UCSD-AML1 (cell line): ENCODE measurements around the gene DNAH12.
A peak's percentile ranks its signal among the peaks of the same experiment; 100 is the strongest.
"Not testable (repeated sequence)": the region's sequence is repeated elsewhere in the genome, so short reads cannot be mapped to it uniquely, and the experiment has no call there.

Experiments
- DNase-seq: peaks from one replicate; lab custom pipeline; 2025; ENCODE audit not compliant: unreplicated experiment; lab: John Stamatoyannopoulos, UW

Gene DNAH12

DNA sequence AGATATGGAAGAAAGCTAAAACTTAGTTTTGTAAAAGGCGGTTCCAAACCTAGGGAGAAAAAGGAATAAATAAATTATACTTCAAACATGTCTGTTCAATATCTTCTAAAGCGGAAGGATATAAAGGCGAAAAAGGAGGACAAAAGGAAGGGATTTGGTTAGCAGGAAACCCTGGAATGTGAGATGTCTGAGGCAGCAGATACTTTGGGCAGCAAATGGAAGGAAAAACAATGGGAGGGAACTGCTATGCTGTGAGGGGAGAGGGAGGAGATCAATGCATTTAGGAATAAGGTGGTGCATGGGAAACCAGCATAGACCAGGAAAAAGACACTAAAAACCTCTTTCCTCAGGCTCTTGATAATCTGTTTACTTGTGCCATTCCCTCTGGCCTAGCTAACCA lies 120.8 kb downstream of the DNAH12 start:
- DNase-seq: no peak

DNA sequence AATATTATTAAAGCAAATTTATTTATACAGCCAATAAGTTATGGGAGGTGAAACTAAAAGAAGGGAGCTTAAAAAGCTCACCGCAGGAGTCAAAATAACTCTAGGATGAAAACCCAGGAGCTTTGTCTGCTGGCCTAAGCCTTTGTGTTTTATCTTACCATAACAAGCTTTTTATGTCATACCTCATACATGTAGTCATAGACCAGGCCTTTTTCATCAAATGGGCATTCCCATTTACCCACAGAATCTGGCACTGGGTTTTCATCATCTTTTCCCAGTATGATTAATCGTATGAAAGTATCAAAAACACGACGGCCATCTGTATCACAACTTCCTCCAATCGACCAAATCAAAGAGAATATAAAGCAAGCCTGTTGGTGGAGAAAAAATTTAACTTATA lies 122.8 kb downstream of the DNAH12 start:
- DNase-seq: no peak

DNA sequence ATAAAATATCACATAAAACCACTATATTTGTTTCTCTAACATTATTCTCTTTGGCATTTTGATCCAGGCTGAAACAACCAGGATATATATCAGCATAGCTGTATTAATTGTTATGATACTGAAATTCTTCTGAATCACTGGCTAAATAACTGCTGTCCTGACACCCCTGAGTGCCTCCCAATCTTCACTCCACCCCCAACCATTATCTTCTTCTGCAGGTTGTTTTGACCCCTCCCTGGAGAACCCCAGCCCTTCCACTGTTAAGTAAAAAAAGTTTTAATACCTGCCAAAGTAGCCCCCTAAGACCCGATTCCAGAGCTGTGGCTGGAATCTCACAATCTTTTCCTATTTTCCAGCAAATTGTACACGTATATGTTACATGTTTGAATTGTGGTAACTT lies 124.1 kb downstream of the DNAH12 start:
- DNase-seq: no peak

DNA sequence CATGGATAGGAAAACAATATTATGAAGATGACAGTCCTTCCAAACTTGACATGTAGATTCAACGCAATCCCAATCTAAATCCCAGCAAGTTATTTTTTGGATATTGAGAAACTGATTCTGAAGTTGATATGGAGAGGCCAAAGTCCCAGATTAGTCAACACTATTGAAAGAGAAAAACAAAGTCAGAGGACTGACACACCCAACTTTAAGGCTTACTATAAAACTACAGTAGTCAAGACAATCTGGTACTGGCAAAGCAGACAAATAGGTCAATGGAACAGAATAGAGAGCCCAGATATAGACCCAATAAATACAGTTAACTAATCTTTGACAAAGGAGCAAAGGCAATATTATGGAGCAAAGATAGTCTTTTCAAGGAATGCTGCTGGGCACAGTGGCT lies 132.4 kb downstream of the DNAH12 start:
- DNase-seq: no peak

DNA sequence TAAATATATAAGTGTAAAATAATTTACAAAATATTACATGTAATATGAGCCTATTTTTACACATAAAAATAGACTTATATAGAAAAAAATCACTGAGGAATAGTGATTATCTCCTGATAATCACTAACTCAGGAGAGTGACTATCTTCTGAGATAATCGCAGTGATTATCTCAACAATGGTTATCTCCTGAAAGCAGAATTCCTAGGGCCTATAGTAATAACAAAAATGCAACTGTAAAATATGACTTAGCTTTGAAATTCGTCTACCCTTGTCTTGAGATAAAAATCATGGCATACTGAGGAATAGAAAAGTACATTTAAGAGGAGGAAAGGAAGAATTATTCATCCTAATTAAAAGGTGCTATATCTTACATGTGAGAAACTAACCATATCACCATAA lies 134.7 kb downstream of the DNAH12 start:
- DNase-seq: no peak

DNA sequence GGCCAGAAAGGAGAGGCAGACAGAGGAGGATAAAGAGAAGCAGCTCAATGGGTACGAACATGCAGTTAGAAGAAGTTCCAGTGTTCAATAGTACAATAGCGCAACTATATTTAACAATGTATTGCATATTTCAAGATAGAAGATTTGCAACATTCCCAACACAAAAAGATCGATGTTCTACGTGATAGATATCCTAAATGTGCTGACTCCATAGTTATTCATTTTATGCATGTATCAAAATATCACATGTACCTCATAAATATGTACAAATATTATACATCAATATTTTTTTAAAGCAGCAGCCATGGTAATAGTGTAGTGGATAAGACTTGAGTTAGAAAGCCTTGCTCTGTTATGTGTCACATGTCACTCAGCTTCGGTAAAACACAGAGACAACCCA lies 141.5 kb downstream of the DNAH12 start:
- no peak for DNase-seq

DNA sequence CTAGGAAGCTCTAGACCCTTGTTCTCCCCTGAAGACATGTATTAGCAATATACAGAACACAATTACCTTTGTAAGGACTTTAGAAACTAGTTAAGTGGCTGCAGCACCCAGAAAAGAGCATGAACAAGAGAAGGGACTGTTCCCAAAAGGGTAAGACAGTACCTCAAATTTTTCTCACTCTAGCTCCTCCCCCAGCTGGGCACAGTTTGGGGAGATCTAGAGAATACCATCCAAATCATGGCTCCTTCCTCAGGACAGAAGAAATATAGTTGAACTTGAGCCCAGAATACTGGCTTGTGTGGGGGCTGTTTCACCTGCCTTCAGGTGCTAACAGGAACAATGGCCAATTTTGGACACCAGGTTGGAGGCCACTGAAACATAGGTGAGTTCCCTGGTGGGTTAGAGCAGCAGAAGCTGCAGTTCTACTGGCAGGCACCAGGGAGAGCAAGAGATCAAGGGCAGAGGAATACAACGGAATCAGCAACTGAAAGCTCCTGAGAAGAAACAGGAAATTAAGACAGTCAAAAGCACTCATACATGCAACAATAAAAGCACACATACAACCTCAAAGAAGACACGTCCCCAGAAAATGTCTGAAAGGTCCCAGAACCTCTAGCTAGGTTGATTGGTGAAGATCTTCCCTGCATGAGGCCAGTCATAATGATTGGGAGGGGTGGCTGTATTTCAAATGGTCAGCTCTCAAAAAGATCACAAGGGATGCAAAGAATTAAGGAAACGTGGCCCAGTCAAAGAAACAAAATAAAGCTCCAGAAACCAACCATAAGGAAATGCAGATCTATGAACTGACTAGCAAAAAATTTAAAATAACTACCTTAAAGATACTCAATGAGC lies 146.7 kb downstream of the DNAH12 start:
- DNase-seq: peak; percentile 23

DNA sequence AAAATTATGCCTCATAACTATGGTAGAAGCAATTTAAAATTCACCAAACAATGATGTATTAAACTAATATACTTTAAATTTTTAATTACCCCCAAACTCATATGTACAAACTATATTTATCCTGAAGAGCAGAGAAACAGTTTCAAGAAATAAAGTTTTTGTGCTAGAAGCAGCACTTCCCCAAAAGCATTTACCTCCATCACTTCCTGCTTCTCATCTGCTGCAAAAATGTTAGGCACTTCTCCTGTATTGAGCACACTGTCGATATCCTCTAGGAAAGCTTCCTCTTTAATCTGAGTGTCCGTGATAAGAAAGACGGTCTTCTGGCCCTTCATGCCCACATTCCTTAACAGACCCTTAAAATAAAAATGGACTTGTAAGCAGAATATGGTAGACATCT lies 150.2 kb downstream of the DNAH12 start:
- DNase-seq: no peak

DNA sequence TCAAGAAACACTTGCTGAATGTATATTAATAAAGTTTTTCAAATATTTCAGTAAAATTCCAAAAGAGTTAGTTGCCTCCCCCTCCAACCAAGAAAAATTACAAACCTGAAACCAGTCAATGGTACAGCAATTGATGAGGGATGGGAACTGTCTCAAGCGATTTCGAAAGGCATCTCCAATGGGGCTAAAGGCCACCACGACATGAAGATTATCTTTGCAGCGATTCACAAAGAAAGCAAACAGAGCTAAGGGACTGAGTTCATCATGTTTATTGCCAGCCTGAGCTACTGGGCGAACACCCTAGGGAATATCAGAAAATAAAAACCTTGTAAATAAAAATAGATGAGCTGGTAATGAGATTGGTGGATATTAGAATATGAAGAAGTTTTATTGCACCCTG lies 152.4 kb downstream of the DNAH12 start:
- DNase-seq: no peak

DNA sequence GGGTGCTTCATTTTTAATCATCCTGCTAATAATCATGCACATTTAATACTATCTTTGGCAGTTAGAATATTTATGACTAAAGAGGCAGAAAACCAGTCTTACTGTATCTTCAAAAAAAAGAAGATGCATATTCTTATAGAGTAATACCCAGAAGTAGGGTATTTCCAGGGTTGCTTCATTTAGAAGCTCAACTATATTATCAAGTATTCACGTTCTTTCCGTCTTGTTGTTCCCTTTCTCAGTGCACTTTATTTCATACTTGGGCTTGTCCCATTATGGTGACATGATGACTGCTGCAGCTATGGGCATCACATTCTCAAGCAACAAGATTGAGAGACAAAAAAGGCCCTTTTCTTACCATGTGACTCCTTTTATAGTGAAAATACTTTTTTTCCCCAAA lies 154.9 kb downstream of the DNAH12 start:
- no peak for DNase-seq

DNA sequence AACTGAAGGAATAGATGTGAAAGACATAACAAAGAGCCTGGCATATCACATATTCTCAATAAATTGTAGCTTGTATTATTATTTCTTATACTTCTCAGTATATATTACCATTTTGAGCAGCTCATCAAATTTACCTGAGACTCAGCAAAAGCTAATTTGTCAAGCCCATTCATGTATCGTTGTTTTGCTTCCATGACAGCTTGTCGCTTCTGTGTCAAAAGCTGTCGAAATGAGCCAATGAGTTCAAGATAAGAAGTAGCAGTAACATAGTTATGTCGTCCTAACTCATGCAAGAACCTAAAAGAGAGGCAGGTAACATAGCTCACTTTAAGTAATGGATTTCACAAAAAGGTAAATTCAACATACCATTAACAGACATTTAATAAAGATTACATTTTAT lies 157.8 kb downstream of the DNAH12 start:
- no peak for DNase-seq

DNA sequence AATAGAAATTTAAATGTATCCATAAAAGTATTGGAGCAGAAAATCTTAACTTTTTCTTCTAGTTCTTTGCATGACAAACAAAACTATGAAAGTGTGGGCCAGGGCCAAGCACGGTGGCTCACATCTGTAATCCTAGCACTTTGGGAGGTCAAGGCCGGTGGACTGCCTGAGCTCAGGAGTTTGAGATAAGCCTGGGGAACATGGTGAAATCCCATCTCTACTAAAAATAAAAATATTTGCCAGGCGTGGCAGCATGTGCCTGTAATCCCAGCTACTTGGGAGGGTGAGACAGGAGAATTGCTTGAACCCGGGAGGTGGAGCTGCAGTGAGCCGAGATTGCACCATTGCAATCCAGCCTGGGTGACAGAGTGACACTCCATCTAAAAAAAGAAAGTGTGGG lies 158.6 kb downstream of the DNAH12 start:
- no peak for DNase-seq

DNA sequence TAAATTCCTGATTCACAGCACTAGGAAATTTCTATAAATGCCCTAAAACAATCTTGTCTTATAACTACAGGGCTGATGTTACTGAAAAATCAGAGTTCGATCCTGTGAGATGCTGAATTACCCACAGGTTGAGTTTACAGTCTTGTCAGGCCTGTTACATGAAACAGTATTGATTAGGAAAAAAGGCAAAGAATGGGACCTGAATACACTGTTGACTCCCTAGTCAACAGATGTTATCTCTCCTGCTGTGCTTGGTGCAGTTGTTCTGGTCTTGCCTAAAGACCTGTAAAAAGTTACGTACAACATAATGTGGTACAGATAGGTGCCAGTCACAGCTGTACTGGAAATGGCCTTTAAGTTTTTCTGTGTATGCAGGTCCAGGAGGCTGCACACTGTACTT lies 160.3 kb downstream of the DNAH12 start:
- no peak for DNase-seq

DNA sequence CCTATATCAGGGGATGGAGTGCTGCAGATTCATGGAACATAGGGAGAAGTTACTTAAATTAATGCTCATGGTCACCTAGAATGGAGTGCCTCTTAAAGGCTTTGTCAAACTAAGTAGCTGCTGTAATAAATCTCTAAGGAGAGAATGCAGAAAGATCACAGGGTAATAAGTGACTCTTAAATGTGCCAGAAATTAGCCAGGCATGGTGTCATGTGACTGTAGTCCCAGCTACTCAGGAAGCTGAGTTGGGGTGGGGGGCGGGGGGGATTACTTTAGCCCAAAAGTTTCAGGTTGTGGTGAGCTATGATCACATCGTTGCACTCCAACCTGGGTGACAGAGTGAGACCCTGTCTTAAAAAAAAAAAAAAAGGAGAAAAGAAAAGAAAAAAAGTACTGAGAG lies 160.7 kb downstream of the DNAH12 start:
- DNase-seq: no peak

DNA sequence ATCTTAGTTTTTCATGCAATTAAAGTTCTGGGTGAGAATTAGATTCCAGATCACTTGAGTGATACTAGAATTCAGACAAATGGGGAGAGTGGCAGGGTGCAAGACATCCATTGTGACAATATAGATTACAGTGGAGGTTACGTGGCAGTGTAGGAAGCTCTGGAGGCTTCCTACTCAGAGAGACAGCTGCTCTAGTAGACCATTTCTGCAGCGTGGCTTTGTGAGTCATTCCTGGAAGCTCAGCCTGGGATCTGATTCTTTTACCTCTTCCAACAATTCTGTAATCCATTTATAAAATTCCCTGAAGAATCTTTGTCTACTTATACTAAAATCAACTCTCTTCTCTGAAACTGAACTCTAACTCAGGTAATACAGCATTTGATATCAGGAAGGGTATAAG lies 161.2 kb downstream of the DNAH12 start:
- no peak for DNase-seq

DNA sequence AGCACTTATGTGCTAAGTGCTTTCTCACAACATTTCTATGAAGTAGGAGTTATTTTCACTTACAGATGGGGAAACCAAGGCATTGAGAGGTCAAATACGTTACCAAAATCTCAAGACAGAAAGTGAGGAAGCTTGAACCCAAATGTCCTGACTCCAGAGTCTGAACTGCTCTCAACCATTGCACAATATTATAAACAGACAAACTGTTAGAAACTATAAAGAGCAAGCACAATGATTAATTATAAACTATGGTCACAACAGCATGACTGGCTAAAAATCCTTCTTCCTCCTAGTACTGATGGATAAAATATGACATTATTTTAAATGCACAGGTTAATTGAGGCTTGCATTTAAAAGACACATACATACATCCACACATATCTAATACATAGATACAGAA lies 173.8 kb downstream of the DNAH12 start:
- DNase-seq: no peak

DNA sequence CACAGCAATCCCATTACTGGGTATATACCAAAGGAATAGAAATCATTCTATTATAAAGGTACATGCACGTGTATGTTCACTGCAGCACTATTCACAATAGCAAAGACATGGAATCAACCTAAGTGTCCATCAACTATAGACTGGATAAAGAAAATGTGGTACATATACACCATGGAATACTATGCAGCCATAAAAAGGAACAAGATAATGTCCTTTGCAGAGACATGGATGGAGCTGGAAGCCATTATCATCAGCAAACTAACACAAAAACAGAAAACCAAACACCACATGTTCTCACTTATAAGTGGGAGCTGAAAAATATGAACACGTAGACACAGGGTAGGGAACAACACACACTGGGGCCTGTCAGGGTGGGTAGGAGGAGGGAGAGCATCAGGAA lies 179.1 kb downstream of the DNAH12 start:
- not testable (repeated sequence) for DNase-seq

DNA sequence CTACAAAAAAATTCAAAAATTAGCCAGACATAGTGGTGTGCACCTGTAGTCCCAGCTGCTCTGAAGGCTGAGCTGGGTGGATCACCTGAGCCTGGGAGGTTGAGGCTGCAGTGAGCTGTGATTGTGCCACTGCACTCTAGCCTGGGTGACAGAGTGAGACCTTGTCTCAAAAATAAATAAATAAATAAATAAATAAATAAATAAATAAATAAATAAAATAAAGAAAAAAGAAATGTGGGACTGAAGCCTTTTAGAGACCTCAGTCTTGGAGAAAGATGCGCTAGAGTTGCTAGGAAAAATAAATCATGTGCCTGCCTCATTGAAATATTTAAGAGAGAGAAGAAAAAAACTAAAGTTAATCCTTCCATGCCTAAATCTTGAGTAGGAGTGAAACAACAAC lies 187.9 kb downstream of the DNAH12 start:
- not testable (repeated sequence) for DNase-seq

DNA sequence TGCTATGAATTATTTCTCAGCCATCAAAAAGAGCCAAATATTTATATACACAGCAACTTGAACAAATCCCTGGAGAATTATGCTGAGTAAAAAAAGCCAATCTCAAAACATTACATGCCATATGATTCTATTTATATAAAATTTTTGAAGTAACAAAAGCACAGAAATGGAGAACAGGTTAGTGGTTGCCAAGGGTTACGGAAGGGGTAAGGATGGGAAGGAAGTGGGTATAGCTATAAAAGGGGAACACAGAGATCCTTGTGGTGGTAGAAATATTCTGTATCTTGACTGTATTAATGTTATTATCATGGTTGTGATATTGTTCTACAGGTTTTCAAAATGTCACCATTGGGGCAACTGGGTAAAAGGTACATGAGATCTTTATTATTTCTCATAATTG lies 189.4 kb downstream of the DNAH12 start:
- no peak for DNase-seq

DNA sequence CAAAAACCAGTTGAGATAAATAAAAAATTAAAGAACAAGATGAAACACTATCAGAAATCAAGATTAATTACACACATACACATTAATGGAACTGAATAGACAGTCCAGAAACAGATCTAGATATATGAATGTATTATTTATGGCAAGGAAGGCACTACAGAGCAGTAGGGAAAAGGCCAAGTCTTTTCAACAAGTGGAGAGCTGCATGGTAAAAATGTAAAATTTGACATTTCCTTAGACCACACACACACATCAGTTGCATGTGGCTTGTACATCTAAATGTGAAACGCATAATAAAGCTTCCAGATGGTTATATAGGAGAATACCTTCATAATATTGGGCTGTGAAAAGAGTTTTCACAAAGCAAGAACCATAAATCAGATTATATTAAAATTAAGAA lies 193.9 kb downstream of the DNAH12 start:
- no peak for DNase-seq

DNA sequence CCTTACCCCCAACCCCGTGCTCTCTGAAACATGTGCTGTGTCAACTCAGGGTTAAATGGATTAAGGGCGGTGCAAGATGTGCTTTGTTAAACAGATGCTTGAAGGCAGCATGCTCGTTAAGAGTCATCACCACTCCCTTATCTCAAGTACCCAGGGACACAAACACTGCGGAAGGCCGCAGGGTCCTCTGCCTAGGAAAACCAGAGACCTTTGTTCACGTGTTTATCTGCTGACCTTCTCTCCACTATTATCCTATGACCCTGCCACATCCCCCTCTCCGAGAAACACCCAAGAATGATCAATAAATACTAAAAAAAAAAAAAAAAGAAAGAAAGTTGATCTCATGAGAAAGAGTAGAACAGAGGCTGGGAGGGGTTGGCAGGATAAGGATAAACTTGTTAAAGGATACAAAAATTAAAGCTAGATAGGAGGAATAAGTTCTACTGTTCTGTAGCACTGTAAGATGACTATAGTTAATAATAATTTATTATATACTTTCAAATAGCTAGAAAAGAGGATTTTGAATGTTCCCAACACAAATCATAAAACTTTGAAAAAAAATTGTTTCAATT lies 205.0 kb downstream of the DNAH12 start:
- not testable (repeated sequence) for DNase-seq

DNA sequence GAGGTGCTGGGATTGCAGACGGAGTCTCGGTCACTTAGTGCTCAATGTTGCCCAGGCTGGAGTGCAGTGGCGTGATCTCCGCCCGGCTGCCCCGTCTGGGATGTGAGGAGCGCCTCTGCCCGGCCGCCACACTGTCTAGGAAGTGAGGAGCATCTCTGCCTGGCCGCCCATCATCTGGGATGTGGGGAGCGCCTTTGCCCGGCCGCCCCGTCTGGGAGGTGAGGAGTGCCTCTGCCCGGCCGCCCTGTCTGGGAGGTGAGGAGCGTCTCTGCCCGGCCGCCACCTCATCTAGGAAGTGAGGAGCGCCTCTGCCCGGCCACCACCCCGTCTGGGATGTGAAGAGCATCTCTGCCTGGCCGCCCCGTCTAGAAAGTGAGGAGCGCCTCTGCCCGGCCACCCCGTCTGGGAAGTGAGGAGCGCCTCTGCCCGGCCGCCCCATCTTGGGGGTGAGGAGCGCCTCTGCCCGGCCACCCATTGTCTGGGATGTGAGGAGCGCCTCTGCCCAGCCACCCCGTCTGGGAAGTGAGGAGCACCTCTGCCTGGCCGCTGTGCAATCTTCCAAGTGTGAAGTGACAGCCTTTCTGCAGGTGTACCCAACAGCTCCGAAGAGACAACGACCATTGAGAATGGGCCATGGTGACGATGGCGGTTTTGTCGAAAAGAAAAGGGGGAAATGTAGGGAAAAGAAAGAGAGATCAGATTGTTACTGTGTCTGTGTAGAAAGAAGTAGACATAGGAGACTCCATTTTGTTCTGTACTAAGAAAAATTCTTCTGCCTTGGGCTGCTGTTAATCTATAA lies 205.7 kb downstream of the DNAH12 start:
- DNase-seq: not testable (repeated sequence)
